ENCODE results near the gene EDC3.

DNA sequence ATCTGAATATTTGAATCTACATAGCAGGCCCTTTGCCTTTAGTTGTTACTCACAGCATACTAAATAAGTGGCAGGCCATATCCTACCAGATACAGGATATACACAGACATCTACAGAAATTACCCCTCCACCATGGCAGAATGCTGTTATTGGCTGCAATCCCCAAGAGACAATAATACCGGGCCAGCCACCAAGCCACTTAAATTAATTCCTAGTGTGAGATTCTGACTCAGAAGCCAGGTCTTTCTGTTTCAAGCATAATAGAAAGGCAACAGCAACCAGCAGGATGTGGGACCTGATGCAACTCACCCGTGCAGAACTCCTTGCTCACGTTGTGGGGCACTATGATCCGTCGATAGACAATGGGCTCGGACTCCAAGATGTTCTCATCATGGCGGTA is 40.4 kb downstream of the EDC3 start:
- TF ChIP-seq CTCF (IDR thresholded peaks at IDR 0.05): no peak
- TF ChIP-seq ZFX (IDR thresholded peaks at IDR 0.05; ENCODE audit: borderline replicate concordance): no peak

Measured in 22Rv1 (cell line).